Measurements from ENCODE around the gene ERCC1. TPM values are rescaled to one million over a fixed set of nuclear protein-coding genes. Genes with fewer than 3 reads are reported as not detected.
"Not testable (repeated sequence)": the region's sequence is repeated elsewhere in the genome, so short reads cannot be mapped to it uniquely, and the experiment has no call there.

Gene ERCC1
- polyA plus RNA-seq, 4 donors = 74.4 to 87.4 (median 79.2) TPM

DNA sequence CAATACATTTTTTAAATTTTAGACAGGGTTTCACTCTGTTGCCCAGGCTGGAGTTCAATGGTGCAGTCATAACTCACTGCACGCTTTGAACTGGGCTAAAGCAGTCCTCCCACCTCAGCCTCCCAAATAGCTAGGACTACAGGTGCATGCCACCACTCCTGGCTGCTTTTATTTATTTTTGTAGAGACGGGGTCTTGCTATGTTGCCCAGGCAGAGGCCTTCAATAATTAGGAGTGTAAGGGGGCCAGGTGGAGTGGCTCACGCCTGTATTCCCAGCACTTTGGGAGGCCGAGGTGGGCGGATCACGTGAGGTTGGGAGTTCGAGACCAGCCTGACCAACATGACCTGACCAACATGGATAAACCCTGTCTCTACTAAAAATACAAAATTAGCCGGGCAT, 8.8 kb upstream of the ERCC1 start:
- not testable (repeated sequence) for DNase-seq (ENCODE audit: low read depth in 4 of 4, low spot score in 3 of 4)

DNA sequence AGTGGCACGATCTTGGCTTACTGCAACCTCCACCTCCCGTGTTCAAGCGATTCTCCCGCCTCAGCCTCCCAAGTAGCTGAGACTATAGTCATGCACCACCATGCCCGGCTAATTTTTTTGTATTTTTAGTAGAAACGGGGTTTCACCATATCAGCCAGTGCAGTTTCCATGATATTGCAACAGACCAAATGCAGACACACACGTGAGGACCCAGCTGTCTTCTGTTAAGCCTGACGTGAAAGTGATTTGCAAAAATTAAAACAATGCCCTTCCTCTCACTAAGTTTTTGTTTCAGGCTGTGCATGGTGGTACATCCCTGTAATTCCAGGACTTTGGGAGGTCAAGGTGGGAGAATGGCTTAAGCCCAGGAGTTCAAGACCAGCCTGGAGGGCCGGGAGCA, 7.3 kb upstream of the ERCC1 start:
- DNase-seq (ENCODE audit: low read depth in 4 of 4, low spot score in 3 of 4) = not testable (repeated sequence)

DNA sequence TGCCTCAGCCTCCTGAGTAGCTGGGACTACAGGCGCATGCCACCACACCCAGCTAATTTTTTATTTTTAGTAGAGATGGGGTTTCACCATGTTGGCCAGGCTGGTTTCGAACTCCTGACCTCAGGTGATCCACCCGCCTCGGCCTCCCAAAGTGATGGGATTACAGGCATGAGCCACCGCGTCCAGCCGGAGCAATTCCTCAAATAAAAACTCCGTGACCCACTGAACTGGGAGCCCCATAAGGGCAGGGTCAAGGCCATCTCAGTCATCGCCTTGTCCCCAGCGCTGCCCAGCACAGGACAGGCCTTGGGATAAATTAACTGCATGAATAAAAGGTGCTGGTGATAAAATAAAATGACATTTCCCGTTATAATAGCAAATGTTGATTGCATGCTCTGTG, 6.2 kb upstream of the ERCC1 start:
- DNase-seq (ENCODE audit: low read depth in 4 of 4, low spot score in 3 of 4) = not testable (repeated sequence)

DNA sequence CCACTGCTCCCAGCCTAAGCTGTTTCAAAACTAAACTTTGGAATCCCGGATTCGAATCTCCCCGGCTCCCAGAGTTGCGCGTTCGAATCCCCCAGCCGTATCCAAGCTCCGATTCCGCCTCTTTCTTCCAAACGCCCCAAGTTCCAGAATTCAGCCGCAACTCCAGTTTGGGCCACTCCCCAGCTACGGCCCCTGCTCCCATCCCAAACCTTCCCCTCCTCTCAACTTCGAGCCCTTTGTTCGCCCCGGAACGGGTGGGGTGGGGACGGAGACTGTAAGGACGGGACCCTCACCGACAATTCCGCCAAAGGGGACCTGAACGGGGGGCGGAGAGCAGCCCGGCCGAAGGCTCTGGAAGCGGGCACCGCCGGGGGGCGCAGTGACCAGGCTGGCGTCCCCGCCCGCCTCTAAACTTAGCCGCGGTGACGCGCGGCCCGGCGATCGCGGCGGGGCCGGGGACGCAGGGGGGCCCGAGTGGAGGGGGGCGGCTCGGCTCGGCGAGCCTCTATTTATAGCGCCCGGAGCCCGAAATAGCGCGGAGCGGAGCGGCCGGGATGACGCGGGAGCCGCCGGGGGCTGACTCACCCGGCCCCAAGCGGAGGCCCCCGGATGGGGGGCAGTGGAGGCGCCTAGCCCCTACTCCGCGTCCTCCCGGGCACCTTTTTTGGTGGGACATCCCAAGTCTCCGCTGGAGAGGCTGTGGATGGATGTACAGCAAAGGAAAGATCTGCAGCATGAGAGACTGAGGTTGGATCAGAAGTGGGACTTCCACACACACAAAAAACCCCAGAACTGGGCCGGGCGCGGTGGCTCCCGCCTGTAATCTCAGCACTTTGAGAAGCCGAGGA, 4.9 kb upstream of the ERCC1 start:
- no peak for DNase-seq (ENCODE audit: low read depth in 4 of 4, low spot score in 3 of 4)

DNA sequence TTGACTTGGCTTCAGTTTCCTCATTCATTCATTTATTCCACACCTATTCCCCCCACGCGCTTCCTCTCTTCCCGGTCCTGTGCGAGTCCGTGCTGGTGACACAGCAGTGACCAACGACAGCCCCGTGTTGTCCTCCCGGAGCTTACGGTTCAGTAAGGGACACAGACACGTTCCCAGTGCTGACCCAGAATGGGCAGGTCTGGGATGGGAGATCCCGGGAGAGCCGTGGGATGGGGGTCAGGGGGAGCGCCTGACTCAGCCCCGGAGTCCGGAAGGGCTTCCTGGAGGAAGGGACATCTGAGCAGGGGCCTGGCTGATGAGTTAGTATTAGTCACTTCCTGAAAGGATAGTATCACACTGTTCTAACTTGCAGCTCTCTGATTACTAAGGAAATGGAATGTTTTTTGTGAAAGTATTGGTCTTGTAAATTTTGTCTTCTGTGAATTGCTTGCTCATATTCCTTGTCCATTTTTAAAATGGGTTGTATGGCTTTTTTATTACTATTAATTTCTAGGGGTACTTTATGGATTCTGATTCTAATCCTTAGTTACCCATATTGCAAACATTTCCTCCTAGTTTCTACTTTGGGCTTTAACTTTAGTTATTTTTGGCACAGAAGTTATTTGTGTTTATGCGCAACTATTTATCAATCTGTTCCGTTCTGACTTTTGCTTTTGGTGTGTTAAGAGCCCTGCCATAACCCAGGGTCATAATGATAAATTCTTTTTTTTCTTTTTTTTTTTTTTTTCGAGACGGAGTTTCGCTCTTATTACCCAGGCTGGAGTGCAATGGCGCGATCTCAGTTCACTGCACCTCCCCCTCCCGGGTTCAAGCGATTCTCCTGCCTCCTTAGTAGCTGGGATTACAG, 708 bp upstream of the ERCC1 start:
- DNase-seq (ENCODE audit: low read depth in 4 of 4, low spot score in 3 of 4) = no peak

DNA sequence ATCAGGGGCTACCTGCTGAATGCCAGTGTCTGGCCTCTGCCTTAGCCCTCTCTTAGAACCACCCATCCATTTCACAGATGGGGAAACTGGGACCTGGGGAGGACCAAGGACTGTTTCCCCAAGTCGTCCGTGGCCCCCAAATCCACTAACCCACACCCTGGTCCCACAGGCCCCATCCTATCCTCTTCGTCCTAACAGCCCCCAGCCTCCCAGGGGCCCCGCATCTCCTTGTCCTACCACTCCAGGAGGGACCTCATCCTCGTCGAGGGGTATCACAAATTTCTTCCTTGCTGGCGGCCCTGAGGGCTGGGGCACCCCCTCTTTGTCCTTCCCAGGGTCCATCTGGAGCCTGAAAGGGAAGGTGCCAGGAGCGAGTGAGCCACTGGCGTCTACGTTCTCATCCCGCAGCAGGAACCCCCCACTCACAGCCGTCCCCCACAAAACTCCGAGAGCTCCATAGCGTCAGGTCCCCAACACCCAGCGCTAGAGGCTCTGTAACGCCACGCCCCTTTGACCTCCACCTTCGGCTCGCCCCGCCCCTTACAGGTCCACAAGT, 606 bp downstream of the ERCC1 start:
- no peak for DNase-seq (ENCODE audit: low read depth in 4 of 4, low spot score in 3 of 4)

DNA sequence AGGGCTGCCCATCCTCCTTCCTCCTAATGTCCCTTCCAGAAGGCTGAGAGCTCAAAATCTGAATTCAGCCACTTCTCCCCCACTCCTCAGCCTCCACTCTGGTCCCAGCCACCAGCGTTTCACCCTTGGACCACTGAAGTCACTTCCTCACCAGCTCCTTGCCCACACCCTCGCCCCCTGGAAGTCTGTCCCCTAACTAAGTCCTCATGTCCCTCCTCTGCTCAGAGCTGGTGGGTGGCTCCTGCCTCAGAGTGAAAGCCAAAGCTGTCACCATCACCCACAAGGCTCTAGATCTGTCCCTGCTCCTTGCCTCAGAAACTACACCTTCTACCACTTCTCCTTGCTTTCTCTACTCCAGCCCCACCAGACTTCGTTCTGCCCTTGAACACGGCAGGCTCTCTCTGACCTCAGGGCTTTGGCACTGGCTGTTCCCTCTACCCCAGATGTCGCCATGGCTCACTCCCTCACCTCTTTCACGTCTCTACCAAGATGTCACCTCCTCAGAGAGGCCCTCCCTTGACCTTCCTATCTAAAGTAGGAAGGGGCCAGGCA, 1.7 kb downstream of the ERCC1 start:
- no peak for DNase-seq (ENCODE audit: low read depth in 4 of 4, low spot score in 3 of 4)

DNA sequence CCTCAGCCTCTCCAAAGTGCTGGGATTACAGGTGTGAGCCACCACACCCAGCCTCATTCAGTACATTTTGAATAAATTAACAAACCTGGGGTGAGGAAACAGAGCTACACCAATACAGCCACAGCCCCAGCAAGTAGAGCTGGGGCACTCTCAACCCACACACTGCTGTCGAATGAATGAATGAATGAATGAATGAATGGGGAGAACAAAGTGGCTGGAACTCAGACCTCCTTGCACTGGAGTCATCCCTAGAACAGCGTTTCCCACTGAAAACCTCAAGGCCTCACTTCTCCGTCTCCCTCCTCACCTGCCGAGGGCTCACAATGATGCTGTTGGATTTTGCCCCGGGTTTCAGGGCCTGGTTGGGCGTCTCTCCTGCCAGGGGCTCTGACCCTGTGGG, 2.8 kb downstream of the ERCC1 start:
- DNase-seq (ENCODE audit: low read depth in 4 of 4, low spot score in 3 of 4) = no peak

DNA sequence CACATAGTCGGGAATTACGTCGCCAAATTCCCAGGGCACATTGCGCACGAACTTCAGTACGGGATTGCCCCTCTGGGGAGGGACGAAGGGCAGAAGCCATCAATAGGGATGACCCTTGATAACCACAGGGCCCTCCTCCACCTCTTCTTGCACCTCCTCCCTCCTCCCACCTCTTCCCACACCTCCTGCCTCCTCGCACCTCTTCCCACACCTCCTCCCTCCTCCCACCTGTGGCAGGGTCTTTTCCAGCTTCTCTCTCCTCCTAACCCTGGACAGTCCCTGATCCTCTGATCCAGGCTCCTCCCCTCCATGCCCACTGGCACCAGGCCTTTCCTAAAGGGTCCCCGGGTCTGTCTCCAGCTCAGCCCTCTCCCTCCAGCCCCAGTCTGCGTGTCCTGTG, 3.4 kb downstream of the ERCC1 start:
- DNase-seq (ENCODE audit: low read depth in 4 of 4, low spot score in 3 of 4) = no peak

DNA sequence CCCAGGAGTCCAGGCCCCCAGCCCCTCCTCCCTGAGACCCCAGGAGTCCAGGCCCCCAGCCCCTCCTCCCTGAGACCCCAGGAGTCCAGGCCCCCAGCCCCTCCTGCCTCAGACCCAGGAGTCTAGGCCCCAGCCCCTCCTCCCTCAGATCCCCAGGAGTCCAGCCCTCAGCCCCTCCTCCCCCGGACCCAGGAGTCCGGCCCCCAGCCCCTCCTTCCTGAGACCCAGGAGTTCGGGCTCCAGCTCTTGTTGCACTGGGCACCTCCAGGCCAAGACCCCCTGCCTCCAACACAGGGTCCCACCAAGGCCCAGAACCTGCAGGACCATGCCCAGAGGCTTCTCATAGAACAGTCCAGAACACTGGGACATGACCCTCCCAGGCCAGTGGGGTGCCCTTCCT, 3.8 kb downstream of the ERCC1 start:
- no peak for DNase-seq (ENCODE audit: low read depth in 4 of 4, low spot score in 3 of 4)

DNA sequence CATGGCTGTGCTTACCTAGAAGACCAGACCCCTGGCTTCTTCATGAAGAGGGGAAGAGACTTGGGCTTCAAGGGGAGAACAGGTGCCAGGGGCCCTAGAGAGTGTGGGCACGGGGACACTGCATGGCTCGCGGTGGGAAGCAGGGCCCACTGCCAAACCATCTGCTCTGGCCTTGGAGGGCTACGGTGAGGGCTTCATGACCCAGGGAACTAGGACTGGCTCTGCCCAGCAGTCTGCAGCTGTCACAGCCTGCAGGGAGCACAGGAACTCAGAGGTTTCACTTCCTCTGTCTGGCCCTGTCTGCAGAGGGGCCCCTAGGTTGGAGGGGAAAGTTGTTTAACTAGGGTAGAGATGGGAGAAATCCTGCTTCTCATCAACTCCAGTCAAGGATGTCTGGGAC, 4.3 kb downstream of the ERCC1 start:
- DNase-seq (ENCODE audit: low read depth in 4 of 4, low spot score in 3 of 4) = no peak

DNA sequence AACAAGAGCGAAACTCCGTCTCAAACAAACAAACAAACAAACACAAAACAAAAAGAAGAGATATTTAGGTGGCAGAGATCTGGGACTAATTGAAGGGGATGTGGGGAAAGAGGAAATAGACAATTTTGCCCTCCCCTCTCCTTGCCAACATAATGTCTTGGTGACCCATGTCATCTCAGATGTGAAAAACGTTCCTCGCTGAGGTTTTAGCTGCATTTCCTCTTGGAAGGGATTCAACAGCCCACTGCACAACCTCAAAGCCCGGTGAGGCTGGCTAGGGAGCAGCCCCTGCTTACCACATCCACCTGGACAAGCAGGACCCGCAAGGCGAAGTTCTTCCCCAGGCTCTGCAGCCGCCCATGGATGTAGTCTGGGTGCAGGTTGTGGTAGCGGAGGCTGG, 4.9 kb downstream of the ERCC1 start:
- DNase-seq (ENCODE audit: low read depth in 4 of 4, low spot score in 3 of 4) = no peak

DNA sequence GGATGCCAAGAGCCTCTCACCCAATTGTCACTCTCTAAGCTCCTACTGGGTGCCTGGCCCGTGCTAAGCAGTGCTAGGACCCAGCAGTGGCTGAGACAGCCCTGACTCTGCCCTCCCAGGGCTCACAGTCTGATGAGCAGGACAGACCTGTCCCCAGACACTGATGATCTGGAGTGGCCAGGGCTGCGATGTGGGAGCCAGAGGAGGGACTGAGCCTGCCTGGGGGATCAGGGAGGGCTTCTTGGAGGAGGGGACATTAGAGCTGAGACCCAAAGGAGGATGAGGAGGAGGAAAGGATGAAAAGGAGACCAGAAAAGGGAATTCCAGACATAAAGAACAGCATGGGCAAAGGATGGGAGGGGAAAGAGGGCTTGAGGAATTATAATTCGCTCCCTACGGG, 6.6 kb downstream of the ERCC1 start:
- no peak for DNase-seq (ENCODE audit: low read depth in 4 of 4, low spot score in 3 of 4)

DNA sequence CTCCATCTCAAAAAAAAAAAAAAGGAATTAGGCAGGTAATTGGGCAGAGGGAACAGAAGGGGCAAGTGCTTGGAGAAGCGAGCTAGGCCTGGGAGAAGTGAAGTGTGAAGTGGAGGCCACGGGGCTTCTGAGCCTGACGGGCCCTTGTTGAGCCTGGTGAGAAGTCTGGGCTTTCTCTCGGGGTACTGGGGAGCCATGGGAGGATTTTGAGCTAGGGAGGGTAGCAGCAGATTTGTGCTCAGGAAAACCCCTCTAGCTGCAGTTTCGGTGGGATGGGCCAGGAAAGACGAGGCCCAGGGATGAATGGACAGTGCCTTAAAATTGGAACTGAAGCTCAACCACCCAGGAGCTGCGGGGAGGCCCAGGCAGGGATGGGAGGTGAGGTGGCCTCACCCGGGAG, 9.2 kb downstream of the ERCC1 start:
- DNase-seq (ENCODE audit: low read depth in 4 of 4, low spot score in 3 of 4) = no peak

DNA sequence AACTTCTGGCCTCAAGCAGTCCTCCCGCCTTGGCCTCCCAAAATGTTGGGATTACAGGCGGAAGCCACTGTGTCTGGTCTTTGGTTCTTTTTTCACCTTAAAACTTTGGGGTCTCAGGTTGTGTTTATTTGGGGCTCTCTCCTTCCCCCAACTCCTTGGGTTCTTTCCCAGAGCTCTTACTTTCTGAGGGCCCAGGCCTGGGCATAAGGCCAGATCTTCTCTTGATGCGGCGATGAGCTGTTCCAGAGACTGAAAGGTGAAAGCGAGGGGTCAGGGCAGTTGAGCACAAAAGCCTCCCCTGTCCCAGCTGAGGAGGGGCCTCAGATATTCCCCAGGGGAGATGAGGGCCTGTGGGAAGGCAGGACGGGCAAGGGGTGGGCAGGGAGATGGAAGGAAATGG, 10.2 kb downstream of the ERCC1 start:
- DNase-seq (ENCODE audit: low read depth in 4 of 4, low spot score in 3 of 4) = no peak

DNA sequence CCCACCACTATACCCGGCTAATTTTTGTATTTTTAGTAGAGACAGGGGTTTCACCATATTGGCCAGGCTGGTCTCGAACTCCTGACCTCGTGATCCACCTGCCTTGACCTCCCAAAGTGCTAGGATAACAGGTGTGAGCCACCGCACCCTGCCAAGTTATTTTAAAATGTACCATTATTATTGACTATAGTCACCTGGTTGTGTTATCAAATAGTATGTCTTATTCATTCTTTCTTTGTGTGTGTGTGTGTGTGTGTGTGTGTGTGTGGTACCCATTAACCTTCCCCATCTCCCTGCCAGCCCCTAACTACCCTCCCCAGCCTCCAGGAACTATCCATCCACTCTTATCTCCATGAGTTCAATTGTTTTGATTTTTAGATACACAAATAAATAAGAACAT, 13.4 kb downstream of the ERCC1 start:
- DNase-seq (ENCODE audit: low read depth in 4 of 4, low spot score in 3 of 4) = not testable (repeated sequence)

DNA sequence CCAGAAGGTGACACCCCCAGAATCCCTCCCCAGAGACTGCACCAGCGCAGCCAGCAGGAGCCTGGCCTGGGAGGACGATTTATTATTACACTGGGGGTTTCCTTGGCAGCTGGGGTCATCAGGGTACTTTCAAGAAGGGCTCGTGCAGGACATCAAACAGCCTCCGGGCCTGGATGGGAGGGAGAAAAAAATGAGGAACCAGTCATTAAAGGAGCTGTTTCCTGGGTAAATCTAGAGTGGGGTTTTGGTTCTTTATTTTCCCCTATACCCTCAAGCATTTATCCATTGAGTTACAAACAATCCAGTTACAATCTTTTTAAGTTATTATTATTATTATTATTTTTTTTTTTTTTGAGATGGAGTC, 14.2 kb downstream of the ERCC1 start:
- DNase-seq (ENCODE audit: low read depth in 4 of 4, low spot score in 3 of 4) = no peak

DNA sequence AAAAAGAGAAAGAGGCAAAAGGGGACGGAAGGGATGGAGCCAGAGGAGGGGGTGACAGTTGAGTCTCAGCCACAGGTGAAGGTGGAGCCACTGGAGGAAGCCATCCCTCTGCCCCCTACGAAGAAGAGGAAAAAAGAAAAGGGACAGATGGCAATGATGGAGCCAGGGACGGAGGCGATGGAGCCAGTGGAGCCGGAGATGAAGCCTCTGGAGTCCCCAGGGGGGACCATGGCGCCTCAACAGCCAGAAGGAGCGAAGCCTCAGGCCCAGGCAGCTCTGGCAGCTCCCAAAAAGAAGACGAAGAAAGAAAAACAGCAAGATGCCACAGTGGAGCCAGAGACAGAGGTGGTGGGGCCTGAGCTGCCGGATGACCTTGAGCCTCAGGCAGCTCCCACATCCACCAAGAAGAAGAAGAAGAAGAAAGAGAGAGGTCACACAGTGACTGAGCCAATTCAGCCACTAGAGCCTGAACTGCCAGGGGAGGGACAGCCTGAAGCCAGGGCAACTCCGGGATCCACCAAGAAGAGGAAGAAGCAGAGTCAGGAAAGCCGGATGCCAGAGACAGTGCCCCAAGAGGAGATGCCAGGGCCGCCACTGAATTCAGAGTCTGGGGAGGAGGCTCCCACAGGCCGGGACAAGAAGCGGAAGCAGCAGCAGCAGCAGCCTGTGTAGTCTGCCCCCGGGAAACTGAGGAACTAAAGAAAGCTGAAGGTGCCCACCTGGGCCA, 14.7 kb downstream of the ERCC1 start:
- no peak for DNase-seq (ENCODE audit: low read depth in 4 of 4, low spot score in 3 of 4)

DNA sequence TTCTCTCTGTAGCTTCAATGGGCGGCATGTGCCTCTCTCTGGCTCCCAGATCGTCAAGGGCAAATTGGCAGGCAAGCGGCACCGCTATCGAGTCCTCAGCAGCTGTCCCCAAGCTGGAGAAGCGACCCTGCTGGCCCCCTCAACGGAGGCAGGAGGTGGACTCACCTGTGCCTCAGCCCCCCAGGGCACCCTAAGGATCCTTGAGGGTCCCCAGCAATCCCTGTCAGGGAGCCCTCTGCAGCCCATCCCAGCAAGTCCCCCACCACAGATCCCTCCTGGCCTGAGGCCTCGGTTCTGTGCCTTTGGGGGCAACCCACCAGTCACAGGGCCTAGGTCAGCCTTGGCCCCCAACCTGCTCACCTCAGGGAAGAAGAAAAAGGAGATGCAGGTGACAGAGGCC, 15.6 kb downstream of the ERCC1 start:
- DNase-seq (ENCODE audit: low read depth in 4 of 4, low spot score in 3 of 4) = no peak

DNA sequence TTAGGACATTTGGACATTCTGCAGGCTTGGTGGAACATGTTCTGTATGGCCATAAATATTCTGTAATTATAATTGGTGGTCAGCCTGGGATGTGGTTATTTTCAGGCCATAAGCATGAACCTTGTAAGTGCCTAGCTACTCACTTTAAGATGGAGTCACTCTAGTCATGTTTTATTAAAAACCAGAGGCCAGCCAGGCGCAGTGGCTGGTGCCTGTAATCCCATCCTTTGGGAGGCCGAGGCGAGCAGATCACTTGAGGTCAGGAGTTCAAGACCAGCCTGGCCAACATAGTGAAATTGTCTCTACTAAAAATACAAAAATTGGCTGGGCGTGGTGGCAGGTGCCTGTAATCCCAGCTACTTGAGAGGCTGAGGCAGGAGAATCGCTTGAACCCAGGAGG, 16.1 kb downstream of the ERCC1 start:
- DNase-seq (ENCODE audit: low read depth in 4 of 4, low spot score in 3 of 4) = not testable (repeated sequence)

DNA sequence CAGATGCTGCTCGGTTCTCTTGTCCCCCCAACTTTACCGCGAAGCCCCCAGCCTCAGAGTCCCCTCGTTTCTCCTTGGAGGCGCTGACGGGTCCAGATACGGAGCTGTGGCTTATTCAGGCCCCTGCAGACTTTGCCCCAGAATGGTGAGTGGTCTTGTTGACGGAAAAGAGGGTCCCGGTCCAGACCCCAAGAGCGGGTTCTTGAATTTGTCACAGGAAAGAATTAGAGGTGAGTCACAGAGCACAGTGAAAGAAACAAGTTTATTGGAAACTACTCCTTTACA, 16.7 kb downstream of the ERCC1 start:
- DNase-seq (ENCODE audit: low read depth in 4 of 4, low spot score in 3 of 4) = no peak
